ENCODE data around the gene CYFIP2.

DNA sequence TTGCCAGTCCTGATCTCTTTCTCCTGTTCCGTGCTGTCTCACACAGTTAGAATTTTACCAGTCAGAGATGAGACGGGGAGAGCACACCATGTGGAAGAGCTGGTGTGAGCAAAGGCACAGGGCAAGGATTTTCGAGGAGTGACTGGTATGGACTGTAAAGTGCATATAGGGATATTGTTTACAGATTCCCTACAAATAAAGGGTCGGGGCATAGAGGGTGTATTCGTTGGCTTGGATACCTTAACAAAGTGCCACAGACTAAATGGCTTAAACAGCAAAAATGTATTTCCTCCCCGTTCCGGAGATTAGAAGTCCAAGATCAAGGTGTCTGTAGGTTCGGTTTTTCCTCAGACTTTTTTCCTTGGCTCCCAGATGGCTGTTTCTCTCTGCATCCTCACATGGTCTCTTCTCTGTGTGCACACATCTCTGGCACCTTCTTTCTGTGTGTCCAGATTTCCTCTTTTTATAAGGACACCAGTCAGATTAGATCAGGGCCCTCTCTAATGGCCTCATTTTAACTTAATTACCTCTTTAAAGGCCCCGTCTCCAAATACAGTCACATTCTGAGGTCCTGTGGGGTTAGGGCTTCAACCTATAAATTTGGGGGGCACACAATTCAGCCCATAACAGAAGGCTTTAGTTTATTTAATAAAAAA is 23.4 kb downstream of the CYFIP2 start:
- TF ChIP-seq, protein P1, sequence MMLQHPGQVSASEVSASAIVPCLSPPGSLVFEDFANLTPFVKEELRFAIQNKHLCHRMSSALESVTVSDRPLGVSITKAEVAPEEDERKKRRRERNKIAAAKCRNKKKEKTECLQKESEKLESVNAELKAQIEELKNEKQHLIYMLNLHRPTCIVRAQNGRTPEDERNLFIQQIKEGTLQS (IDR thresholded peaks at IDR 0.05) = no peak
- no peak for TF ChIP-seq POLR2A (IDR thresholded peaks at IDR 0.05; ENCODE audit: borderline replicate concordance, extremely low read depth, insufficient read depth, insufficient read length)
- TF ChIP-seq, protein P2, sequence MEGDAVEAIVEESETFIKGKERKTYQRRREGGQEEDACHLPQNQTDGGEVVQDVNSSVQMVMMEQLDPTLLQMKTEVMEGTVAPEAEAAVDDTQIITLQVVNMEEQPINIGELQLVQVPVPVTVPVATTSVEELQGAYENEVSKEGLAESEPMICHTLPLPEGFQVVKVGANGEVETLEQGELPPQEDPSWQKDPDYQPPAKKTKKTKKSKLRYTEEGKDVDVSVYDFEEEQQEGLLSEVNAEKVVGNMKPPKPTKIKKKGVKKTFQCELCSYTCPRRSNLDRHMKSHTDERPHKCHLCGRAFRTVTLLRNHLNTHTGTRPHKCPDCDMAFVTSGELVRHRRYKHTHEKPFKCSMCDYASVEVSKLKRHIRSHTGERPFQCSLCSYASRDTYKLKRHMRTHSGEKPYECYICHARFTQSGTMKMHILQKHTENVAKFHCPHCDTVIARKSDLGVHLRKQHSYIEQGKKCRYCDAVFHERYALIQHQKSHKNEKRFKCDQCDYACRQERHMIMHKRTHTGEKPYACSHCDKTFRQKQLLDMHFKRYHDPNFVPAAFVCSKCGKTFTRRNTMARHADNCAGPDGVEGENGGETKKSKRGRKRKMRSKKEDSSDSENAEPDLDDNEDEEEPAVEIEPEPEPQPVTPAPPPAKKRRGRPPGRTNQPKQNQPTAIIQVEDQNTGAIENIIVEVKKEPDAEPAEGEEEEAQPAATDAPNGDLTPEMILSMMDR (IDR thresholded peaks at IDR 0.05 in 2 of 3, conservative IDR thresholded peaks at IDR 0.05 in 1 of 3; ENCODE audit: borderline replicate concordance in 1 of 3, insufficient read depth in 1 of 3, low read depth in 2 of 3, low read length in 2 of 3) = no peak

Data from HCT116 (cell line).